Measurements from ENCODE around the gene PI16.
"Not testable (repeated sequence)": the region's sequence is repeated elsewhere in the genome, so short reads cannot be mapped to it uniquely, and the experiment has no call there.

Gene PI16

GRCh38 chr6:36933102-36933501 is 21.4 kb upstream of the PI16 start:
- Mint-ChIP-seq H3K4me1 (no peaks in the 10 kb centered on the region), H3K27ac (ENCODE audit: low read depth) (no peak overlapping the region), H3K27me3 (peaks cover 10% of the 10 kb centered on the region), H3K4me3 (no peak overlapping the region), H3K9me3 (no peaks in the 10 kb centered on the region), H3K36me3 (ENCODE audit: insufficient read depth) (peaks cover 1% of the 10 kb centered on the region)
- ATAC-seq (replicated peaks; ENCODE audit: extremely low read depth, poor library complexity, severe bottlenecking) (no peak), DNase-seq (ENCODE audit: low spot score in 2 of 2) (no peak)

GRCh38 chr6:36933519-36933918 is 21.0 kb upstream of the PI16 start:
- ATAC-seq (replicated peaks; ENCODE audit: extremely low read depth, poor library complexity, severe bottlenecking) (no peak), DNase-seq (ENCODE audit: low spot score in 2 of 2) (no peak)
- H3K4me1 Mint-ChIP-seq = no peaks in the 10 kb centered on the region
- no peak overlapping the region for H3K27ac Mint-ChIP-seq (ENCODE audit: low read depth)
- H3K4me3 Mint-ChIP-seq = no peak overlapping the region
- peaks cover 1% of the 10 kb centered on the region for H3K36me3 Mint-ChIP-seq (ENCODE audit: insufficient read depth)
- peaks cover 10% of the 10 kb centered on the region for H3K27me3 Mint-ChIP-seq
- no peaks in the 10 kb centered on the region for H3K9me3 Mint-ChIP-seq

GRCh38 chr6:36934901-36935300 is 19.6 kb upstream of the PI16 start:
- no peaks in the 10 kb centered on the region for H3K36me3 Mint-ChIP-seq (ENCODE audit: insufficient read depth)
- no peaks in the 10 kb centered on the region for H3K9me3 Mint-ChIP-seq
- no peaks in the 10 kb centered on the region for H3K4me1 Mint-ChIP-seq
- no peak for ATAC-seq (replicated peaks; ENCODE audit: extremely low read depth, poor library complexity, severe bottlenecking)
- no peak for DNase-seq (ENCODE audit: low spot score in 2 of 2)
- no peak overlapping the region for H3K27ac Mint-ChIP-seq (ENCODE audit: low read depth)
- H3K4me3 Mint-ChIP-seq = no peak overlapping the region
- H3K27me3 Mint-ChIP-seq = peaks cover 22% of the 10 kb centered on the region

GRCh38 chr6:36936824-36937223 is 17.7 kb upstream of the PI16 start:
- DNase-seq (ENCODE audit: low spot score in 2 of 2) = no peak
- no peaks in the 10 kb centered on the region for H3K4me1 Mint-ChIP-seq
- no peak overlapping the region for H3K4me3 Mint-ChIP-seq
- no peak for ATAC-seq (replicated peaks; ENCODE audit: extremely low read depth, poor library complexity, severe bottlenecking)
- no peaks in the 10 kb centered on the region for H3K36me3 Mint-ChIP-seq (ENCODE audit: insufficient read depth)
- H3K9me3 Mint-ChIP-seq = no peaks in the 10 kb centered on the region
- no peak overlapping the region for H3K27ac Mint-ChIP-seq (ENCODE audit: low read depth)
- H3K27me3 Mint-ChIP-seq = peaks cover 31% of the 10 kb centered on the region

- no peak overlapping the region for H3K4me3 Mint-ChIP-seq
- no peaks in the 10 kb centered on the region for H3K9me3 Mint-ChIP-seq
- ATAC-seq (replicated peaks; ENCODE audit: extremely low read depth, poor library complexity, severe bottlenecking) = no peak
- DNase-seq (ENCODE audit: low spot score in 2 of 2) = no peak
- H3K36me3 Mint-ChIP-seq (ENCODE audit: insufficient read depth) = no peaks in the 10 kb centered on the region
- H3K27ac Mint-ChIP-seq (ENCODE audit: low read depth) = no peak overlapping the region
- no peaks in the 10 kb centered on the region for H3K4me1 Mint-ChIP-seq
- H3K27me3 Mint-ChIP-seq = peaks cover 31% of the 10 kb centered on the region
Observed at GRCh38 chr6:36937896-36938295, 16.6 kb upstream of the PI16 start.

- H3K4me3 Mint-ChIP-seq = no peak overlapping the region
- H3K36me3 Mint-ChIP-seq (ENCODE audit: insufficient read depth) = no peaks in the 10 kb centered on the region
- ATAC-seq (replicated peaks; ENCODE audit: extremely low read depth, poor library complexity, severe bottlenecking) (no peak), DNase-seq (ENCODE audit: low spot score in 2 of 2) (no peak)
- peaks cover 31% of the 10 kb centered on the region for H3K27me3 Mint-ChIP-seq
- H3K4me1 Mint-ChIP-seq = no peaks in the 10 kb centered on the region
- no peaks in the 10 kb centered on the region for H3K9me3 Mint-ChIP-seq
- H3K27ac Mint-ChIP-seq (ENCODE audit: low read depth) = no peak overlapping the region
Observed at GRCh38 chr6:36938536-36938935, 16.0 kb upstream of the PI16 start.

GRCh38 chr6:36939005-36939404 is 15.5 kb upstream of the PI16 start:
- H3K36me3 Mint-ChIP-seq (ENCODE audit: insufficient read depth) = not testable (repeated sequence)
- peaks cover 31% of the 10 kb centered on the region for H3K27me3 Mint-ChIP-seq

GRCh38 chr6:36940027-36940426 is 14.5 kb upstream of the PI16 start:
- ATAC-seq (replicated peaks; ENCODE audit: extremely low read depth, poor library complexity, severe bottlenecking) (no peak), DNase-seq (ENCODE audit: low spot score in 2 of 2) (no peak)
- no peak overlapping the region for H3K27ac Mint-ChIP-seq (ENCODE audit: low read depth)

More at GRCh38 chr6:36939005-36939404, 15.5 kb upstream of the PI16 start:
- DNase-seq (ENCODE audit: low spot score in 2 of 2); ATAC-seq (replicated peaks; ENCODE audit: extremely low read depth, poor library complexity, severe bottlenecking); H3K4me1 Mint-ChIP-seq; H3K4me3 Mint-ChIP-seq; H3K9me3 Mint-ChIP-seq; H3K27ac Mint-ChIP-seq (ENCODE audit: low read depth): not testable (repeated sequence)

GRCh38 chr6:36941561-36941960 is 13.0 kb upstream of the PI16 start:
- H3K36me3 Mint-ChIP-seq (ENCODE audit: insufficient read depth); H3K27ac Mint-ChIP-seq (ENCODE audit: low read depth); H3K9me3 Mint-ChIP-seq; H3K4me3 Mint-ChIP-seq; DNase-seq (ENCODE audit: low spot score in 2 of 2); ATAC-seq (replicated peaks; ENCODE audit: extremely low read depth, poor library complexity, severe bottlenecking); H3K4me1 Mint-ChIP-seq: not testable (repeated sequence)
- H3K27me3 Mint-ChIP-seq = peaks cover 25% of the 10 kb centered on the region

More at GRCh38 chr6:36940027-36940426, 14.5 kb upstream of the PI16 start:
- Mint-ChIP-seq H3K9me3 (no peaks in the 10 kb centered on the region), H3K4me3 (no peak overlapping the region), H3K36me3 (ENCODE audit: insufficient read depth) (no peaks in the 10 kb centered on the region), H3K27me3 (peaks cover 31% of the 10 kb centered on the region), H3K4me1 (no peaks in the 10 kb centered on the region)

GRCh38 chr6:36942329-36942728 is 12.2 kb upstream of the PI16 start:
- H3K4me3 Mint-ChIP-seq; ATAC-seq (replicated peaks; ENCODE audit: extremely low read depth, poor library complexity, severe bottlenecking); H3K27ac Mint-ChIP-seq (ENCODE audit: low read depth); H3K36me3 Mint-ChIP-seq (ENCODE audit: insufficient read depth); DNase-seq (ENCODE audit: low spot score in 2 of 2); H3K9me3 Mint-ChIP-seq; H3K4me1 Mint-ChIP-seq: not testable (repeated sequence)
- peaks cover 21% of the 10 kb centered on the region for H3K27me3 Mint-ChIP-seq

- DNase-seq (ENCODE audit: low spot score in 2 of 2) (no peak), ATAC-seq (replicated peaks; ENCODE audit: extremely low read depth, poor library complexity, severe bottlenecking) (no peak)
- H3K27ac Mint-ChIP-seq (ENCODE audit: low read depth) = no peak overlapping the region
- H3K4me1 Mint-ChIP-seq = peaks cover 24% of the 10 kb centered on the region
- H3K36me3 Mint-ChIP-seq (ENCODE audit: insufficient read depth) = no peaks in the 10 kb centered on the region
- H3K9me3 Mint-ChIP-seq = no peaks in the 10 kb centered on the region
- H3K4me3 Mint-ChIP-seq = no peak overlapping the region
- H3K27me3 Mint-ChIP-seq = peaks cover 12% of the 10 kb centered on the region
Observed at GRCh38 chr6:36944650-36945049, 9.9 kb upstream of the PI16 start.

- H3K4me3 Mint-ChIP-seq = no peak overlapping the region
- H3K9me3 Mint-ChIP-seq = no peaks in the 10 kb centered on the region
- DNase-seq (ENCODE audit: low spot score in 2 of 2) = no peak
- H3K27ac Mint-ChIP-seq (ENCODE audit: low read depth) = no peak overlapping the region
- peaks cover 25% of the 10 kb centered on the region for H3K4me1 Mint-ChIP-seq
- no peaks in the 10 kb centered on the region for H3K36me3 Mint-ChIP-seq (ENCODE audit: insufficient read depth)
- no peak for ATAC-seq (replicated peaks; ENCODE audit: extremely low read depth, poor library complexity, severe bottlenecking)
- peaks cover 5% of the 10 kb centered on the region for H3K27me3 Mint-ChIP-seq
Observed at GRCh38 chr6:36945301-36945700, 9.2 kb upstream of the PI16 start.

- ATAC-seq (replicated peaks; ENCODE audit: extremely low read depth, poor library complexity, severe bottlenecking) (no peak), DNase-seq (ENCODE audit: low spot score in 2 of 2) (no peak)
- H3K9me3 Mint-ChIP-seq = no peaks in the 10 kb centered on the region
- H3K27ac Mint-ChIP-seq (ENCODE audit: low read depth) = no peak overlapping the region
- H3K27me3 Mint-ChIP-seq = no peaks in the 10 kb centered on the region
- peaks cover 25% of the 10 kb centered on the region for H3K4me1 Mint-ChIP-seq
- H3K4me3 Mint-ChIP-seq = no peak overlapping the region
- H3K36me3 Mint-ChIP-seq (ENCODE audit: insufficient read depth) = peaks cover 1% of the 10 kb centered on the region
Observed at GRCh38 chr6:36946526-36946925, 8.0 kb upstream of the PI16 start.
